Endothelial cell of umbilical vein (primary cell): ENCODE results near the gene GABBR2. TPM values are rescaled to one million over a fixed set of nuclear protein-coding genes. Genes with fewer than 3 reads are reported as not detected.

Experiments
- BruUV-seq: library from RNA; stranded (reverse); fragments of 400-500 nt; replicated peaks from 2 replicates; lab custom pipeline; 2021; lab: Mats Ljungman, UMichigan
- CTCF ChIA-PET: fragments of 300-600, 350-600 bp; sonication (Branson Sonifier 250); formaldehyde crosslinking; loops from one replicate; lab custom pipeline; 2021; ENCODE audit warnings: antibody characterized with exemption, inconsistent platforms; lab: Charles Lee
- POLR2A ChIA-PET: fragments of 300-600, 350-600 bp; sonication (Branson Sonifier 250); formaldehyde crosslinking; loops from one replicate; lab custom pipeline; 2021; ENCODE audit warnings: antibody characterized with exemption, inconsistent platforms; lab: Charles Lee
- DNase-seq: peaks from one replicate; pipeline ENCODE4 v3.0.0-alpha.2; 2011; ENCODE audit warnings: low read depth, low spot score
- FAIRE-seq: peaks from 2 replicates; lab custom pipeline; 2011; peaks lifted over from hg19 to GRCh38; lab: Jason Lieb, UNC
- H2AFZ ChIP-seq: 2 replicates; pipeline ENCODE4 v1.6.0; 2012; ENCODE audit warnings: low read depth, low read length, control low read depth, inconsistent platforms
- H3K27ac ChIP-seq: 2 replicates; pipeline ENCODE4 v1.5.1; 2011; ENCODE audit warnings: low read depth, mild to moderate bottlenecking, control low read depth, low read length, moderate library complexity; ENCODE audit not compliant: insufficient read depth
- H3K27me3 ChIP-seq, 2 experiments: 2 replicates each; pipeline versions ENCODE4 v1.6.0 to v1.6.1; 2011; ENCODE audit warnings: low read length in 2 of 2, mixed read lengths in 1 of 2; ENCODE audit not compliant: control insufficient read depth in 2 of 2, insufficient read depth in 2 of 2
- H3K36me3 ChIP-seq, 2 experiments: 2 replicates in 1 of 2; 3 replicates in 1 of 2; pipeline ENCODE4 v1.5.1; 2011; ENCODE audit warnings: low read length in 2 of 2, mild to moderate bottlenecking in 1 of 2, moderate library complexity in 1 of 2; ENCODE audit not compliant: control insufficient read depth in 2 of 2, insufficient read depth in 2 of 2; ENCODE audit errors: extremely low read depth in 1 of 2
- H3K4me1 ChIP-seq: 3 replicates; pipeline ENCODE4 v1.5.1; 2011; ENCODE audit warnings: mild to moderate bottlenecking, low read length; ENCODE audit not compliant: control insufficient read depth, insufficient read depth; ENCODE audit errors: extremely low read depth
- H3K4me2 ChIP-seq: 2 replicates; pipeline ENCODE4 v1.6.1; 2011; ENCODE audit warnings: low read length, control low read depth, mixed read lengths; ENCODE audit not compliant: insufficient read depth
- H3K4me3 ChIP-seq, 3 experiments: fragments of 200-600 bp in 1 of 3; sonication (generic), shearing (Covaris generic) in 1 of 3; replicated peaks in 1 of 3; 2 replicates each; pipeline ENCODE4 v1.5.1; 2011 to 2016; ENCODE audit warnings: control low read depth in 3 of 3, low read length in 3 of 3, mild to moderate bottlenecking in 2 of 3, inconsistent platforms in 1 of 3, low read depth in 1 of 3, moderate library complexity in 1 of 3; ENCODE audit not compliant: insufficient read depth in 1 of 3
- H3K79me2 ChIP-seq: 2 replicates; pipeline ENCODE4 v1.6.0; 2012; ENCODE audit warnings: low read length, inconsistent platforms; ENCODE audit not compliant: control insufficient read depth, insufficient read depth
- H3K9ac ChIP-seq: replicated peaks from 2 replicates; pipeline ENCODE3; 2011; ENCODE audit warnings: low read length, control low read depth; ENCODE audit not compliant: insufficient read depth; ENCODE audit errors: extremely low read depth
- H3K9me1 ChIP-seq: replicated peaks from 3 replicates; pipeline ENCODE4 v1.6.0; 2011; ENCODE audit warnings: mild to moderate bottlenecking, low read length; ENCODE audit not compliant: control insufficient read depth, insufficient read depth; ENCODE audit errors: extremely low read depth
- H3K9me3 ChIP-seq: replicated peaks from 2 replicates; pipeline ENCODE4 v1.5.1; 2012; ENCODE audit warnings: low read length, inconsistent platforms; ENCODE audit not compliant: control insufficient read depth, insufficient read depth
- H4K20me1 ChIP-seq: replicated peaks from 2 replicates; pipeline ENCODE3; 2011; ENCODE audit warnings: mild to moderate bottlenecking, low read length; ENCODE audit not compliant: control insufficient read depth, insufficient read depth; ENCODE audit errors: extremely low read depth
- EZH2 ChIP-seq: IDR thresholded peaks from 2 replicates; pipeline ENCODE4 v1.6.1; 2012; ENCODE audit warnings: borderline replicate concordance, low read depth, mild to moderate bottlenecking, moderate library complexity, low read length, inconsistent platforms; ENCODE audit not compliant: severe bottlenecking
- FOS ChIP-seq: IDR thresholded peaks from 2 replicates; pipeline ENCODE4 v1.6.1; 2011; ENCODE audit warnings: mild to moderate bottlenecking, low read length, moderate library complexity, borderline replicate concordance; ENCODE audit not compliant: insufficient read depth
- GATA2 ChIP-seq: IDR thresholded peaks from 2 replicates; pipeline ENCODE4 v1.7.0; 2011; ENCODE audit warnings: low read depth, mild to moderate bottlenecking, moderate library complexity, mixed read lengths, low read length; ENCODE audit not compliant: insufficient read length, insufficient read depth
- JUN ChIP-seq: IDR thresholded peaks from 2 replicates; pipeline ENCODE4 v1.6.1; 2011; ENCODE audit warnings: borderline replicate concordance, low read depth; ENCODE audit not compliant: insufficient read length, insufficient read depth
- MYC ChIP-seq: IDR thresholded peaks from one replicate; pipeline ENCODE4 v1.6.1; 2011; ENCODE audit warnings: mild to moderate bottlenecking, low read depth, low read length
- POLR2A ChIP-seq: IDR thresholded peaks from 2 replicates; pipeline ENCODE4 v1.6.1; 2012; ENCODE audit warnings: low read depth, mild to moderate bottlenecking, control low read depth, low read length
- POLR2AphosphoS5 ChIP-seq: IDR thresholded peaks from 2 replicates; pipeline ENCODE4 v1.6.1; 2012; ENCODE audit warnings: low read depth, mild to moderate bottlenecking, control low read depth, low read length, moderate library complexity; ENCODE audit not compliant: insufficient read depth
- dilution Hi-C: fragments of 300-500 bp; cut with MboI; formaldehyde crosslinking; loops from one replicate; pipeline ENCODE4 v1.15.0; 2019; ENCODE audit warnings: low sequenced_read_pairs; ENCODE audit not compliant: extremely low pct_ligation_motif_present
- intact Hi-C: fragments of 100-400 bp; cut with micrococcal nuclease; formaldehyde crosslinking; loops from one replicate; pipeline ENCODE4 v1.10.0; 2022
- polyA plus RNA-seq, 4 experiments: library from polyadenylated mRNA; depleted of rRNA in 3 of 4; stranded (reverse) in 3 of 4; unstranded in 1 of 4; fragments of >200 nt; gene quantifications; 2 replicates each; pipeline versions ENCODE4 v1.2.1 to v1.2.3, GENCODE V29; 2011 to 2012; ENCODE audit warnings: missing spikeins in 1 of 4
- total RNA-seq: library from RNA; stranded (reverse); gene quantifications from 2 replicates; pipeline ENCODE4 v1.2.3, GENCODE V29; 2021
- TF ChIP-seq, protein P1 (sequence below), 2 donors: IDR thresholded peaks; 1 replicate in 1 of 2; 2 replicates in 1 of 2; pipeline ENCODE4 v1.5.1; 2011; ENCODE audit warnings: low read length in 2 of 2, mild to moderate bottlenecking in 2 of 2, moderate library complexity in 2 of 2, control low read depth in 1 of 2, inconsistent platforms in 1 of 2, low read depth in 1 of 2; ENCODE audit not compliant: insufficient read depth in 1 of 2; ENCODE audit errors: extremely low read depth in 1 of 2
- TF ChIP-seq, protein P2 (sequence below): IDR thresholded peaks from 2 replicates; pipeline ENCODE4 v1.6.1; 2011; ENCODE audit not compliant: insufficient read depth, insufficient read length

The GABBR2 gene
- total and polyA plus RNA-seq, 2 donors (not counting 3 experiments of a cell fraction or from before 2014, with no cell fraction given), result 1.1 to 9.2 TPM

GRCh38 chr9:98738741-98739140 lies 30.0 kb upstream of the GABBR2 start:
- H2AFZ ChIP-seq, result no peak overlapping the region
- H3K27me3 ChIP-seq, result no peaks in the 10 kb centered on the region
- BruUV-seq, result no TSS peak
- H3K9me3 ChIP-seq, result no peaks in the 10 kb centered on the region
- no peaks in the 10 kb centered on the region for H3K79me2 ChIP-seq
- no peak overlapping the region for H3K4me2 ChIP-seq
- dilution Hi-C loops (no loop called here), intact Hi-C loops (no loop called here)
- CTCF ChIA-PET, result no interaction called here
- TF ChIP-seq POLR2AphosphoS5, result no peak
- no peak for TF ChIP-seq EZH2
- TF ChIP-seq MYC, result no peak
- no peak for TF ChIP-seq JUN
- TF ChIP-seq, protein P1, sequence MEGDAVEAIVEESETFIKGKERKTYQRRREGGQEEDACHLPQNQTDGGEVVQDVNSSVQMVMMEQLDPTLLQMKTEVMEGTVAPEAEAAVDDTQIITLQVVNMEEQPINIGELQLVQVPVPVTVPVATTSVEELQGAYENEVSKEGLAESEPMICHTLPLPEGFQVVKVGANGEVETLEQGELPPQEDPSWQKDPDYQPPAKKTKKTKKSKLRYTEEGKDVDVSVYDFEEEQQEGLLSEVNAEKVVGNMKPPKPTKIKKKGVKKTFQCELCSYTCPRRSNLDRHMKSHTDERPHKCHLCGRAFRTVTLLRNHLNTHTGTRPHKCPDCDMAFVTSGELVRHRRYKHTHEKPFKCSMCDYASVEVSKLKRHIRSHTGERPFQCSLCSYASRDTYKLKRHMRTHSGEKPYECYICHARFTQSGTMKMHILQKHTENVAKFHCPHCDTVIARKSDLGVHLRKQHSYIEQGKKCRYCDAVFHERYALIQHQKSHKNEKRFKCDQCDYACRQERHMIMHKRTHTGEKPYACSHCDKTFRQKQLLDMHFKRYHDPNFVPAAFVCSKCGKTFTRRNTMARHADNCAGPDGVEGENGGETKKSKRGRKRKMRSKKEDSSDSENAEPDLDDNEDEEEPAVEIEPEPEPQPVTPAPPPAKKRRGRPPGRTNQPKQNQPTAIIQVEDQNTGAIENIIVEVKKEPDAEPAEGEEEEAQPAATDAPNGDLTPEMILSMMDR (IDR thresholded peaks at IDR 0.05; ENCODE audit: extremely low read depth in 1 of 2, insufficient read depth in 1 of 2, low read depth in 1 of 2, low read length in 2 of 2), result no peak
- TF ChIP-seq, protein P2, sequence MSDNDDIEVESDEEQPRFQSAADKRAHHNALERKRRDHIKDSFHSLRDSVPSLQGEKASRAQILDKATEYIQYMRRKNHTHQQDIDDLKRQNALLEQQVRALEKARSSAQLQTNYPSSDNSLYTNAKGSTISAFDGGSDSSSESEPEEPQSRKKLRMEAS, result no peak
- TF ChIP-seq FOS, result no peak
- no peak for TF ChIP-seq GATA2
- no peak for TF ChIP-seq POLR2A
- DNase-seq, result no peak
- H3K4me1 ChIP-seq, result no peaks in the 10 kb centered on the region
- H4K20me1 ChIP-seq, result no peaks in the 10 kb centered on the region
- POLR2A ChIA-PET, result no interaction called here
- H3K27ac ChIP-seq, result no peak overlapping the region
- no peaks in the 10 kb centered on the region for H3K9me1 ChIP-seq
- H3K36me3 ChIP-seq, result peaks cover 2 to 4% of the 10 kb centered on the region in 2 experiments
- H3K9ac ChIP-seq, result no peak overlapping the region
- FAIRE-seq, result no peak
- no peak overlapping the region for H3K4me3 ChIP-seq
